HG03432 (cell line): ENCODE results near the gene JADE2.

Experiments
- ATAC-seq: cut with Tn5 transposase; IDR thresholded peaks from one replicate; pipeline ENCODE4 v1.9.1; 2021; ENCODE audit warnings: mild to moderate bottlenecking, moderate library complexity; ENCODE audit not compliant: unreplicated experiment

The JADE2 gene

GRCh38 chr5:134567641-134568336 is 42.3 kb downstream of the JADE2 start:
- ATAC-seq, result no peak

GRCh38 chr5:134568337-134568700 is 42.8 kb downstream of the JADE2 start:
- no peak for ATAC-seq

DNA sequence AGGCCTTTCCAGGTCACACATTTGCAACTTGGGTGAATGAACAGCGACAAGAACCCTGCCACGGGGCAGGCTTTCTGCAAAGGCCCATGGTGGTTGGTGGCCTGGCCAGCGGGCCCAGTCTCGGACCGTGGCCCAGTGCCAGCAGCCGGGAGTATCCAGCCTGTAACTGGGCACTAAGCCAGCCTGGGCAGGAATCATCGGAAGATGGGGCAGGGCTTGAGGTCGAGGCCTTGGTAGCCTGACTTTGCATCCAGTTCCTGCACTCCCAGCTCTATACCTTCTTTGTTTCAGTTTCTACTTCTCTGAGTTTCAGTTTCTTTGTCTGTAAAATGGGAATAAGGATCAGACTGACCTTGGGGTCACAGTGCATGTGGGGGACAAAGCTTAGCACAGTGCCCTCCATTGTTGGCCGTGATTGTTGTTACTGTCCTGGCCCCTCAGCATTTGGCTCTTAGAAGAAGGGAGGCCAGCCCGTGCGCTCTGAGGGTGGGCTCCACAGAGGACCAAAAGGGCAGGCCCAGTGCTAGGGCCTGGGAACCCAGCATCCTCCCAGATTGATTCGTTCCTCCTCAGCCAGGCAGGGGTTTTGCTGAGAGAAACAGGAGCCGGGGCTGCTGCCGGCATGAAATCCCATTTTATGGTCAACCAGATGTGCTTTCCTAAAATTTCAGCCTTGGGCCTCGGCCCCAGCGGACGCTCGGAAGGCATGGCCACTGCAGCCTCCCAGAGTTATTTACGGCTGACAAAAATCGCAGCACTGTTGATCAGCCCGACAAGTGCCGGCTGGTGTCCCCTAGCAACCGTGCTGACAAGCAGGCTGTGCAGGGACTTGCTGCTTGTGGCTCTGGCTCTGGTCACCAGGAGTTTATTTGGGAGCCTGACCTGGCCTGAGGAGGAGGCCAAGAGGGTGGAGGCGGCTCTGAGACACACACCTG is 43.6 kb downstream of the JADE2 start:
- ATAC-seq, result no peak

GRCh38 chr5:134569758-134570364 is 44.4 kb downstream of the JADE2 start:
- no peak for ATAC-seq

- no peak for ATAC-seq
Measured at GRCh38 chr5:134570365-134570758, 44.9 kb downstream of the JADE2 start.

DNA sequence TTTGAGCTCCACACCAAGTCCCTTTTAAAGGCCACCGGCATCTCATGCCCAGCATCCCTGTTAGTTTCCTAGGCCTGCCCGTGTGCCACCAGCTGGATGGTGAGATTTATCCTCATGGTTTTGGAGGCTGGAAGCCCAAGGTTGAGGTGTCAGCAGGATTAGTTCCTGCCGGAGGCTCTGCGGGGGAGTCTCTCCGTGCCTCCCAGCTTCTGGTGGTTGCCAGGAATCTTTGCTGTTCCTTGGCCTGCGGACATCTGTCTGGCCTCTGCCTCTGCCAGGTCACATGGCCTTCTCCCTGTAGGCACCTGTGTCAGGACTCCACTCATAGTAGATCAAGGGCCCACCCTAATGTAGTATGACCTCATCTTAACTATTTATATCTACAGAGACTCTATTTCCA is 45.4 kb downstream of the JADE2 start:
- no peak for ATAC-seq

- ATAC-seq, result no peak
Measured at GRCh38 chr5:134571693-134572405, 46.4 kb downstream of the JADE2 start.

GRCh38 chr5:134572811-134573210 is 47.3 kb downstream of the JADE2 start:
- ATAC-seq, result no peak

DNA sequence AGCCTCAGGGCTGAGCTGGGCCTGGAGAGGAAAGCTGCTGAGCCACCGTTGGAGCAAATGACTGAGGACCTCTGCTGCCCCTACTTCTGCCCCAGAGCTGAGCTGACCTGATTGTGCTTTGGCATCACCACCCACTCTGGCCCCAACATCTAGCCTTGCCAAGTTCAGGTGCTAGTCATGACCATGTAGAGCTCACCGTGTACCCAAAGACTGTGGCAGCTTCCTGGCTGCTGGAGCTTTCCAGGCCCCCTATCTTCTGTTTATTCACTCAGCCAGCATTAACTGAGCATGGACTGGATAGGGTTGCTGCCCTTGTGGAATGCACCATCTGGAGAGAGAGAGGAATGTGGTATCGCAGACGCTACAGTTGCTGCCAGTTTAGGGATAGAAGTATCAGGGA is 49.1 kb downstream of the JADE2 start:
- ATAC-seq, result no peak

DNA sequence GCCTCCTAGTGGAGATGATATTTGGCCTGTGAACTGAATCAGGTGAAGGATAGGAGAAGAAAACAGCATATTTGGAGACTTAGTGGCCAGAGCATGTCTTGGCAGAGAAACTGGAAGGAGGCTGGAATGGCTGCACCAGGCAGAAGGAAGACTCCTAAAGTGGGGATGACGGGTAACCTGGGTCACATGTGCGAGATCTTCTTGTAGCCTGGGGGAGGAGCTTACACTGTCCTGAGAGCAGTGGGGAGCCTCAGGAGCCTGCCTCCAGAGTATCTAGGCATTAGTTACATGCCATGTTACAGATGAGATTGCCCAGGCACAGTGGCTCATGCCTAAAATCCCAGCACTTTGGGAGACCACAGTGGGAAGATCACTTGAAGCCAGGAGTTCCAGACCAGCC is 49.8 kb downstream of the JADE2 start:
- ATAC-seq, result no peak

DNA sequence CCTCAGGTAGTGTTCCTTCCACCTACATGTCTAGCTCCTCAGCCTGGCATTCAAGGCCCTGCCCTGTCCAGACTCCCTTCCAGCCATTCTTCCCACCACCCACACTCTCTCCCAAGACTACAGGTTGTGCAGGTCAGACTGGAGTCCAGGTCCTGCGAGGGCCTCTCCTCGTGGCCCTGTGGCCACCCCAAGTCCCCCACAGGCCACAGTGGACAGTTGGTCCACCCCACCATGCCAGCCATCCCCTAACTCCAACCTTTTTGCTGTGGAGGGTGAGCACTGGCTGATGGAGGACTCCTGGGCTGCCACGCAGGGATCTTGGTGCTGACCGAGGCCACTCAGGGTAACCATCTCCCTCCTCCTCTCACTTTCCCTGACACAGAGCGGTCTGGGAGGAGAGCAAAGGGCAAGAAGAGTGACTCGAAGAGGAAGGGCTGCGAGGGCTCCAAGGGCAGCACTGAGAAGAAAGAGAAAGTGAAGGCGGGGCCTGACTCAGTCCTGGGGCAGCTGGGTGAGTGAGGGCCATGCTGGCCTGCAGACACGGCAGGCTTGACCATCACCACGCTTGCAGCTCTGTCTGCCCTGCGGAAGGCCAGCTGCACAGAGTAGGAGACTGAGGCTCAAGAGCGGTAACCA is 51.0 kb downstream of the JADE2 start:
- ATAC-seq, result no peak

DNA sequence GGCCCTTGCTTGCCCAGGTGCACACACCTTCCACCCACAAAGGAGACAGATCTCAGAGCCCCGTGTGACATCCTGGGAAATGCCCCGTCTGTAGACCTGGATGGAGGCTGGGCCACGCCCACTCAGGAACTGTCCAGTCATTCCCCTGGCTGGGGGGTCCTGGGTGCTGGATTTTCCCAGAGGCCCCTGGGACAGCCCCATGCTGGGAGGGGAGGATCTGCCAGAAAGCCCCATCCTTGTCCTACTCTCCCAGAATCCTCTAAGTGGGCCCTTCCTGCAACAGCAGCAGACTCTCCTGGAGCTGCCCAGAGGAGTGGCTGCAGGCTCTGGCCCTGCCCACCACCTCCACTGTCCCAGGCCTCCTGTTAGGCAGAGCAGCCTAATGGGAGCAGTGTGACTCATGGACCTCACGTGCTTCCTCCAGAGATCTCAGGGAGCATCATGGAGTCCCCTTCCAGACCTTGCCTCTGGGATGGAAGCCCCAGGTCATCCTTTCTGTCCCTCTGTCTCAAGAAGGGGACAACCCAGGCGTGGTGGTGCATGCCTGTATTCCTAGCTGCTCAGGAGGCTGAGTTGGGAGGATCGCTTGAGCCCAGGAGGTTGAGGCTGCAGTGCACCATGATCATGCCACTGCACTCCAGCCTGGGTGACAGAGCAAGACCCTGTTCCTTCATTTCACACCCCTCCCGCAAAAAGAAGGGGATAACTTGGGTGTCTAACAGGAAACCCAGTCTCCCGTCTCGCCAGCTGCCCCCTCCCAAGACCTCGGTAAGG is 51.7 kb downstream of the JADE2 start:
- no peak for ATAC-seq

- no peak for ATAC-seq
Measured at GRCh38 chr5:134577796-134578577, 52.5 kb downstream of the JADE2 start.

DNA sequence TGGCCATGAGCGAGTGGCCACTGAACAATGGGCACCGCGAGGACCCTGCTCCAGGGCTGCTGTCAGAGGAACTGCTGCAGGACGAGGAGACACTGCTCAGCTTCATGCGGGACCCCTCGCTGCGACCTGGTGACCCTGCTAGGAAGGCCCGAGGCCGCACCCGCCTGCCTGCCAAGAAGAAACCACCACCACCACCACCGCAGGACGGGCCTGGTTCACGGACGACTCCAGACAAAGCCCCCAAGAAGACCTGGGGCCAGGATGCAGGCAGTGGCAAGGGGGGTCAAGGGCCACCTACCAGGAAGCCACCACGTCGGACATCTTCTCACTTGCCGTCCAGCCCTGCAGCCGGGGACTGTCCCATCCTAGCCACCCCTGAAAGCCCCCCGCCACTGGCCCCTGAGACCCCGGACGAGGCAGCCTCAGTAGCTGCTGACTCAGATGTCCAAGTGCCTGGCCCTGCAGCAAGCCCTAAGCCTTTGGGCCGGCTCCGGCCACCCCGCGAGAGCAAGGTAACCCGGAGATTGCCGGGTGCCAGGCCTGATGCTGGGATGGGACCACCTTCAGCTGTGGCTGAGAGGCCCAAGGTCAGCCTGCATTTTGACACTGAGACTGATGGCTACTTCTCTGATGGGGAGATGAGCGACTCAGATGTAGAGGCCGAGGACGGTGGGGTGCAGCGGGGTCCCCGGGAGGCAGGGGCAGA is 53.3 kb downstream of the JADE2 start:
- no peak for ATAC-seq

DNA sequence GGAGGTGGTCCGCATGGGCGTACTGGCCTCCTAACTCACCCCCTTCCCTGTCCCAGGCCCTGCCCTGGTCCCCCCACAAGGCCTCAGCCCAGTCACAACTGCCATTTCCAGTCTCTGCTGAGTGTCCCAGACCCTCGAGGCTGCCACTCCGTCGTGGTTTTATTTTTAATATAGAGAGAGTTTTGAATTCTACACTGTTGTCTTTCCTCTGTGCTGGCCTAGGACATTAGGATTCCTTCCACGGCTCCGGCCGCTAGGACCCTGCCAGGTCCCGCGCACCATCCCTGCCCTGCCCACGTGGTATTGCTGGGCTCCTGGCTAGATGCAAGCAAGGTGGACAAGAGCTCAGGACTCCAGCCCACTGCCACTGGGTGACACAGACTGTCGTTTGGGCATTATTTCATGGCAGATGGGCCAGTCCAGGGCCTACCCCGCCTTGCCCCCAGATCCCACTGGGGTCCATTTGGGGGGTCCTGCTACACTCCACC is 53.9 kb downstream of the JADE2 start:
- ATAC-seq, result no peak

- ATAC-seq, result no peak
Measured at GRCh38 chr5:134580001-134580460, 54.6 kb downstream of the JADE2 start.

- ATAC-seq, result no peak
Measured at GRCh38 chr5:134581241-134581981, 55.9 kb downstream of the JADE2 start.

GRCh38 chr5:134582281-134582680 is 56.8 kb downstream of the JADE2 start:
- ATAC-seq, result no peak
